Type B pancreatic cell (in vitro differentiated cells): ENCODE results near the gene SESN1. TPM values are rescaled to one million over a fixed set of nuclear protein-coding genes. Genes with fewer than 3 reads are reported as not detected.

Experiments used
- DNase-seq: peaks from one replicate; pipeline ENCODE4 v3.0.0; 2021; ENCODE audit warnings: mixed read lengths; ENCODE audit not compliant: unreplicated experiment; ENCODE audit errors: extremely low spot score
- H3K27ac Mint-ChIP-seq: 2 replicates; pipeline ENCODE4 v1.8.0; 2021; ENCODE audit warnings: mild to moderate bottlenecking, mixed read lengths
- H3K27me3 Mint-ChIP-seq: 2 replicates; pipeline ENCODE4 v1.8.0; 2021; ENCODE audit warnings: mixed read lengths
- H3K36me3 Mint-ChIP-seq: 2 replicates; pipeline ENCODE4 v1.8.0; 2021; ENCODE audit warnings: mixed read lengths
- H3K4me1 Mint-ChIP-seq: one replicate; pipeline ENCODE4 v1.8.0; 2021; ENCODE audit warnings: mixed read lengths; ENCODE audit not compliant: unreplicated experiment
- H3K4me3 Mint-ChIP-seq: 2 replicates; pipeline ENCODE4 v1.8.0; 2021; ENCODE audit warnings: mild to moderate bottlenecking, mixed read lengths
- H3K9me3 Mint-ChIP-seq: 2 replicates; pipeline ENCODE4 v1.8.0; 2021; ENCODE audit warnings: mixed read lengths
- CTCF ChIP-seq: fragments of 200-600 bp; sonication (generic); conservative IDR thresholded peaks from 2 replicates; pipeline ENCODE4 v1.5.0; 2021; ENCODE audit warnings: antibody characterized with exemption, mild to moderate bottlenecking
- total RNA-seq: library from RNA; stranded (reverse); gene quantifications from 2 replicates; pipeline ENCODE4 v1.2.1, GENCODE V29; 2021; ENCODE audit warnings: low replicate concordance

Gene SESN1
- total RNA-seq, 1 donor from 2014 or later, result 33.3 TPM

GRCh38 chr6:109097661-109098060, 3.0 kb upstream of the SESN1 start:
- no peak for TF ChIP-seq CTCF
- peaks cover 9% of the 10 kb centered on the region for H3K4me1 Mint-ChIP-seq
- H3K4me3 Mint-ChIP-seq, result no peak overlapping the region
- peaks cover 13% of the 10 kb centered on the region for H3K36me3 Mint-ChIP-seq
- peak overlapping the region; percentile 17 for H3K27ac Mint-ChIP-seq
- H3K9me3 Mint-ChIP-seq, result no peaks in the 10 kb centered on the region
- H3K27me3 Mint-ChIP-seq, result no peaks in the 10 kb centered on the region
- no peak for DNase-seq

- Mint-ChIP-seq H3K4me1 (peaks cover 20% of the 10 kb centered on the region), H3K27me3 (no peaks in the 10 kb centered on the region), H3K36me3 (peaks cover 9% of the 10 kb centered on the region), H3K9me3 (no peaks in the 10 kb centered on the region), H3K4me3 (peak overlapping the region; percentile 97), H3K27ac (peak overlapping the region; percentile 99)
- no peak for TF ChIP-seq CTCF
- no peak for DNase-seq
Measured at GRCh38 chr6:109096208-109096607, 1.6 kb upstream of the SESN1 start.

- peak overlapping the region; percentile 97 for H3K4me3 Mint-ChIP-seq
- H3K9me3 Mint-ChIP-seq, result no peaks in the 10 kb centered on the region
- no peaks in the 10 kb centered on the region for H3K27me3 Mint-ChIP-seq
- no peak for DNase-seq
- no peak for TF ChIP-seq CTCF
- H3K36me3 Mint-ChIP-seq, result peaks cover 9% of the 10 kb centered on the region
- H3K4me1 Mint-ChIP-seq, result peaks cover 20% of the 10 kb centered on the region
- peak overlapping the region; percentile 99 for H3K27ac Mint-ChIP-seq
Measured at GRCh38 chr6:109095835-109096084, 1.1 kb upstream of the SESN1 start.

- Mint-ChIP-seq H3K9me3 (no peaks in the 10 kb centered on the region), H3K4me3 (peak within 1 kb of the TSS; percentile 97), H3K27me3 (no peaks in the 10 kb centered on the region), H3K4me1 (peaks cover 20% of the 10 kb centered on the region), H3K27ac (peak within 1 kb of the TSS; percentile 99), H3K36me3 (peaks cover 12% of the 10 kb centered on the region)
- DNase-seq, result peak; percentile 93
- TF ChIP-seq CTCF, result no peak
Measured at GRCh38 chr6:109095036-109095834, 589 bp upstream of the SESN1 start, which contains the start of gene CEP57L1. Gene CEP57L1, plus strand, starts transcription at chr6:109095507. Its CDS starts 49,715 bp downstream, at chr6:109145222.

GRCh38 chr6:109093732-109094415, 772 bp downstream of the SESN1 start:
- Mint-ChIP-seq H3K4me1 (peaks cover 29% of the 10 kb centered on the region), H3K27me3 (no peaks in the 10 kb centered on the region), H3K27ac (peak overlapping the region; percentile 83), H3K4me3 (peak overlapping the region; percentile 92), H3K36me3 (peaks cover 7% of the 10 kb centered on the region), H3K9me3 (no peaks in the 10 kb centered on the region)
- TF ChIP-seq CTCF, result no peak
- no peak for DNase-seq
